NCI-H1694 (cell line): ENCODE measurements around the gene POLR3G.
A peak's percentile ranks its signal among the peaks of the same experiment; 100 is the strongest.

ENCODE experiments used
- DNase-seq: peaks from one replicate; lab custom pipeline; 2025; lab: John Stamatoyannopoulos, UW

POLR3G gene

GRCh38 chr5:90503596-90503995, 28.9 kb downstream of the POLR3G start:
- DNase-seq, result no peak

GRCh38 chr5:90504743-90505142, 30.1 kb downstream of the POLR3G start:
- no peak for DNase-seq

- no peak for DNase-seq
Observed at GRCh38 chr5:90506221-90506620, 31.6 kb downstream of the POLR3G start.

- DNase-seq, result no peak
Observed at GRCh38 chr5:90510438-90510837, 35.8 kb downstream of the POLR3G start.

GRCh38 chr5:90514520-90514919, 39.9 kb downstream of the POLR3G start:
- DNase-seq, result no peak

GRCh38 chr5:90518661-90519060, 44.0 kb downstream of the POLR3G start:
- no peak for DNase-seq

GRCh38 chr5:90519081-90519480, 44.4 kb downstream of the POLR3G start:
- no peak for DNase-seq

GRCh38 chr5:90528601-90529193, 54.0 kb downstream of the POLR3G start:
- no peak for DNase-seq

- DNase-seq, result peak; percentile 75
Observed at GRCh38 chr5:90529194-90529938, 54.7 kb downstream of the POLR3G start, which contains the start of gene LYSMD3. TSS of gene LYSMD3 (minus strand) at chr5:90529584. CDS start at chr5:90525289, 4,295 bp downstream.

GRCh38 chr5:90529939-90530677, 55.4 kb downstream of the POLR3G start:
- peak; percentile 35 for DNase-seq

GRCh38 chr5:90530736-90531487, 56.2 kb downstream of the POLR3G start:
- DNase-seq, result no peak

- DNase-seq, result no peak
Observed at GRCh38 chr5:90533794-90534193, 59.1 kb downstream of the POLR3G start.

GRCh38 chr5:90534922-90535321, 60.3 kb downstream of the POLR3G start:
- no peak for DNase-seq

- DNase-seq, result no peak
Observed at GRCh38 chr5:90542827-90543519, 68.3 kb downstream of the POLR3G start.

- DNase-seq, result no peak
Observed at GRCh38 chr5:90545511-90545910, 70.8 kb downstream of the POLR3G start.

- DNase-seq, result no peak
Observed at GRCh38 chr5:90546216-90546837, 71.7 kb downstream of the POLR3G start.

- DNase-seq, result no peak
Observed at GRCh38 chr5:90547072-90547536, 72.4 kb downstream of the POLR3G start.

GRCh38 chr5:90548069-90548593, 73.5 kb downstream of the POLR3G start:
- no peak for DNase-seq

- DNase-seq, result no peak
Observed at GRCh38 chr5:90549223-90549622, 74.6 kb downstream of the POLR3G start.

GRCh38 chr5:90549729-90550275, 75.1 kb downstream of the POLR3G start:
- no peak for DNase-seq
